NCI-H2107 (cell line): ENCODE measurements around the gene HTR5A.

ENCODE experiments used
- DNase-seq: peaks from one replicate; lab custom pipeline; 2025; lab: John Stamatoyannopoulos, UW

Gene HTR5A

GRCh38 chr7:155090684-155091083 lies 20.6 kb downstream of the HTR5A start:
- DNase-seq: no peak

GRCh38 chr7:155093596-155093995 lies 23.5 kb downstream of the HTR5A start:
- DNase-seq: no peak

- DNase-seq: no peak
Observed at GRCh38 chr7:155094636-155095135, 24.6 kb downstream of the HTR5A start.

- no peak for DNase-seq
Observed at GRCh38 chr7:155097338-155097737, 27.2 kb downstream of the HTR5A start.

GRCh38 chr7:155103839-155104238 lies 33.7 kb downstream of the HTR5A start:
- DNase-seq: no peak

- DNase-seq: no peak
Observed at GRCh38 chr7:155104913-155105312, 34.8 kb downstream of the HTR5A start.

- no peak for DNase-seq
Observed at GRCh38 chr7:155106356-155106755, 36.2 kb downstream of the HTR5A start.

- no peak for DNase-seq
Observed at GRCh38 chr7:155107126-155107525, 37.0 kb downstream of the HTR5A start.

GRCh38 chr7:155108144-155108901 lies 38.2 kb downstream of the HTR5A start:
- DNase-seq: no peak

GRCh38 chr7:155109121-155109520 lies 39.0 kb downstream of the HTR5A start:
- no peak for DNase-seq

- no peak for DNase-seq
Observed at GRCh38 chr7:155115288-155115687, 45.2 kb downstream of the HTR5A start.

- no peak for DNase-seq
Observed at GRCh38 chr7:155119801-155120382, 49.8 kb downstream of the HTR5A start.

GRCh38 chr7:155120460-155120859 lies 50.3 kb downstream of the HTR5A start:
- no peak for DNase-seq

- DNase-seq: no peak
Observed at GRCh38 chr7:155122831-155123230, 52.7 kb downstream of the HTR5A start.

- DNase-seq: no peak
Observed at GRCh38 chr7:155123413-155123812, 53.3 kb downstream of the HTR5A start.

- no peak for DNase-seq
Observed at GRCh38 chr7:155124706-155125105, 54.6 kb downstream of the HTR5A start.

- no peak for DNase-seq
Observed at GRCh38 chr7:155129186-155129585, 59.1 kb downstream of the HTR5A start.

GRCh38 chr7:155129789-155130188 lies 59.7 kb downstream of the HTR5A start:
- no peak for DNase-seq

GRCh38 chr7:155130493-155130892 lies 60.4 kb downstream of the HTR5A start:
- DNase-seq: no peak

GRCh38 chr7:155131090-155131489 lies 61.0 kb downstream of the HTR5A start:
- DNase-seq: no peak

GRCh38 chr7:155132431-155132830 lies 62.3 kb downstream of the HTR5A start:
- DNase-seq: no peak

GRCh38 chr7:155136619-155137243 lies 66.6 kb downstream of the HTR5A start:
- no peak for DNase-seq
